MM.1S (cell line): ENCODE results near the gene CCSER1.

Experiments used
- CTCF ChIP-seq: fragments of 300-600 bp; sonication (generic); IDR thresholded peaks from 2 replicates; pipeline ENCODE4 v1.5.1; 2016; ENCODE audit warnings: antibody characterized with exemption, low read length, mixed read lengths
- EZH2 ChIP-seq: fragments of 300-600 bp; sonication (generic); optimal IDR thresholded peaks from 2 replicates; pipeline ENCODE3; 2017; ENCODE audit warnings: low read depth, mild to moderate bottlenecking, antibody characterized with exemption, low read length, mixed read lengths
- EZH2phosphoT487 ChIP-seq: fragments of 300-600 bp; sonication (generic); IDR thresholded peaks from 2 replicates; pipeline ENCODE4 v1.6.1; 2018; ENCODE audit warnings: antibody characterized with exemption, low read length

GRCh38 chr4:91064157-91064853, 937.1 kb downstream of the CCSER1 start:
- TF ChIP-seq EZH2 (no peak), CTCF (no peak), EZH2phosphoT487 (no peak)
